ENCODE measurements around the gene DAPK1.

- TF ChIP-seq EZH2 (IDR thresholded peaks at IDR 0.05; ENCODE audit: borderline replicate concordance, insufficient read depth, low read depth, low read length, poor library complexity, severe bottlenecking) (no peak), CTCF (IDR thresholded peaks at IDR 0.05) (no peak)
Measured at GRCh38 chr9:87503430-87503829, 5.8 kb downstream of the DAPK1 start.
